ENCODE measurements around the gene RAB4A. TPM values are rescaled to one million over a fixed set of nuclear protein-coding genes. Genes with fewer than 3 reads are reported as not detected.

Gene RAB4A
- total and polyA plus RNA-seq, 2 of the 13 experiments (the other 11 are each of a cell fraction or from before 2014, with no cell fraction given), result 56.0 to 80.1 TPM

DNA sequence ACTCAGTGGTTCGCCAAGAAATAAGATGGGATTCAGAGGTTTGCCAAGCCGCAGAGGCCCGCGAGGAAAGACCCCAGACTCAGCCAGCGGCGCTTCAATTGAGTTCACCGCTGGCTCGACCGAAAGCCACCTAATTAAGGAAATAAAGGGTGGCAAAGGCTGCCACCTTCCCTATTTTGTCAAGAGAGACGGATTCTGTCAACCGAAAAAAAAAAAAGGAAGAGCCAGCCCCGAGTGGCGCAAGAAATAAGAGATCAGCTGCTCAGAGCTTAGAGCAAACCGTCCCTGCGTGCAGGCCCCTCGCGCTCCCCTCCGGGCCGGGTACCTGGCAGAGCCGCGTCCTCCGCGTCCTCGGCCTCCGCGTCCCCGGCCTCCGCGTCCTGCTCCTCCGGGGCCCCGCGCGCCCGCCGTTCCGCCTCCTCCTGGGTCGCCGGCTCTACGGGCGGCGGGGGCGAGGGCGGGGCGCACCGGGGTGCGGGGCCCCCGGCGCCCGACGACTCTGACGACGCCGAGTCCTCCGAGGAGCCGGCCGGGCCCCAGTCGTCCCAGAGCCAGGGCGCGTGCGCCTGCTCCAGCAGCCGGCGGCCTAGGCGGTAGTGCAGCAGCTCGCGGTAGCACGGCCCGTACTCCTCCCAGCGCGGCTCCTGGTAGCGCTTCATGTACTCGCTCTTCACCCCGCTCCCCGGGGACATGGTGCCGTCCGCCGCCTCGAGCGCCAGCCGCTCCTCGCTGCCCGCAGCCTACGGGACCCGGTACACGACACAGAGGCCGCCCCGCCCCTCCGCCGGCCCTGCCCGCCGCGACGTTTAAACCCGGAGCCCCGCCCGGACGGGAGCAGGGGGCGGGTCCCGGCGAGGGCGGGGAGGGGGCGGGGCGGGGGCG, 71.1 kb downstream of the RAB4A start (continued):
- TF ChIP-seq ZNF747 (CRISPR knock-in tag; IDR thresholded peaks at IDR 0.05; ENCODE audit: borderline replicate concordance), result 0 out of 2 replicates have a peak, but pooled peaks have one; percentile 54
- TF ChIP-seq SOX5 (CRISPR knock-in tag; IDR thresholded peaks at IDR 0.05; ENCODE audit: borderline replicate concordance), result no peak
- 0 out of 2 replicates have a peak, but pooled peaks have one; percentile 26 for TF ChIP-seq SALL2 (CRISPR knock-in tag; IDR thresholded peaks at IDR 0.05)
- TF ChIP-seq ZZZ3 (CRISPR knock-in tag; IDR thresholded peaks at IDR 0.05; ENCODE audit: borderline replicate concordance), result 0 out of 2 replicates have a peak, but pooled peaks have one; percentile 33
- peak; percentile 46; the same call in 1 of the 2 replicates for TF ChIP-seq ERF (CRISPR knock-in tag; IDR thresholded peaks at IDR 0.05)
- 0 out of 2 replicates have a peak, but pooled peaks have one; percentile 50 for TF ChIP-seq ZNF136 (CRISPR knock-in tag; IDR thresholded peaks at IDR 0.05; ENCODE audit: low read depth)
- TF ChIP-seq NONO (IDR thresholded peaks at IDR 0.05), result no peak
- peak; percentile 69 for TF ChIP-seq NONO (CRISPR knock-in tag; conservative IDR thresholded peaks at IDR 0.05)
- no peak for TF ChIP-seq HNF4G (IDR thresholded peaks at IDR 0.05; ENCODE audit: borderline replicate concordance, low read depth, low read length)
- TF ChIP-seq HNF4G (CRISPR knock-in tag; IDR thresholded peaks at IDR 0.05; ENCODE audit: borderline replicate concordance, low read depth), result no peak
- TF ChIP-seq AKNA (CRISPR knock-in tag; IDR thresholded peaks at IDR 0.05; ENCODE audit: borderline replicate concordance), result no peak
- TF ChIP-seq ZNF510 (CRISPR knock-in tag; IDR thresholded peaks at IDR 0.05; ENCODE audit: low read depth), result 0 out of 2 replicates have a peak, but pooled peaks have one; percentile 20
- TF ChIP-seq ZNF326 (CRISPR knock-in tag; IDR thresholded peaks at IDR 0.05; ENCODE audit: borderline replicate concordance), result no peak
- TF ChIP-seq ZNF101 (CRISPR knock-in tag; IDR thresholded peaks at IDR 0.05; ENCODE audit: borderline replicate concordance, low read depth), result no peak; the same call in 1 of the 2 replicates
- TF ChIP-seq IRX3 (CRISPR knock-in tag; IDR thresholded peaks at IDR 0.05; ENCODE audit: borderline replicate concordance, low read depth), result 0 out of 2 replicates have a peak, but pooled peaks have one; percentile 31
- no peak for TF ChIP-seq RFX1 (IDR thresholded peaks at IDR 0.05)
- peak; percentile 76; the same call in 1 of the 2 replicates for TF ChIP-seq POLR2G (IDR thresholded peaks at IDR 0.05; ENCODE audit: low read depth, low read length)
- peak; percentile 72; the same call in 1 of the 2 replicates for TF ChIP-seq ZNF138 (CRISPR knock-in tag; IDR thresholded peaks at IDR 0.05; ENCODE audit: low read depth)
- no peak for TF ChIP-seq ONECUT2 (CRISPR knock-in tag; IDR thresholded peaks at IDR 0.05)
- no peak for TF ChIP-seq RFX5 (IDR thresholded peaks at IDR 0.05; ENCODE audit: low read depth, low read length)
- TF ChIP-seq AGO2 (optimal IDR thresholded peaks at IDR 0.05; ENCODE audit: low read depth, low read length), result peak; percentile 12
- 0 out of 2 replicates have a peak, but pooled peaks have one; percentile 25 for TF ChIP-seq THRA (CRISPR knock-in tag; IDR thresholded peaks at IDR 0.05; ENCODE audit: borderline replicate concordance)
- peak; percentile 48; the same call in 1 of the 2 replicates for TF ChIP-seq ZNF543 (CRISPR knock-in tag; IDR thresholded peaks at IDR 0.05)

Measured in HepG2 (cell line).